ENCODE measurements around the gene CAMKV. TPM values are rescaled to one million over a fixed set of nuclear protein-coding genes. Genes with fewer than 3 reads are reported as not detected.
"Not testable (repeated sequence)": the region's sequence is repeated elsewhere in the genome, so short reads cannot be mapped to it uniquely, and the experiment has no call there.

CAMKV gene
- total and polyA plus RNA-seq, 9 donors, result 0.08 to 2.1 (median 0.54) TPM

- no peaks in the 10 kb centered on the region for H3K9me3 ChIP-seq (replicated peaks; ENCODE audit: control insufficient read depth, low read depth, low read length)
- 33% methylated on average over 5 of the region's 15 CpGs for WGBS (ENCODE audit: insufficient coverage)
- DNase-seq, result peak; percentile 62
- peaks cover 28% of the 10 kb centered on the region for H3K4me1 ChIP-seq (ENCODE audit: control insufficient read depth, insufficient read depth, low read length)
- peak overlapping the region; percentile 5 for H3K4me3 ChIP-seq (ENCODE audit: low read length)
- peaks cover 22% of the 10 kb centered on the region for H3K36me3 ChIP-seq (ENCODE audit: control insufficient read depth, insufficient read depth, low read length)
- no peak overlapping the region for H3K27ac ChIP-seq (ENCODE audit: low read length)
- H3K27me3 ChIP-seq (ENCODE audit: control insufficient read depth, insufficient read depth, low read length), result no peaks in the 10 kb centered on the region
Measured at GRCh38 chr3:49906073-49906743, 36.5 kb upstream of the CAMKV start.

DNA sequence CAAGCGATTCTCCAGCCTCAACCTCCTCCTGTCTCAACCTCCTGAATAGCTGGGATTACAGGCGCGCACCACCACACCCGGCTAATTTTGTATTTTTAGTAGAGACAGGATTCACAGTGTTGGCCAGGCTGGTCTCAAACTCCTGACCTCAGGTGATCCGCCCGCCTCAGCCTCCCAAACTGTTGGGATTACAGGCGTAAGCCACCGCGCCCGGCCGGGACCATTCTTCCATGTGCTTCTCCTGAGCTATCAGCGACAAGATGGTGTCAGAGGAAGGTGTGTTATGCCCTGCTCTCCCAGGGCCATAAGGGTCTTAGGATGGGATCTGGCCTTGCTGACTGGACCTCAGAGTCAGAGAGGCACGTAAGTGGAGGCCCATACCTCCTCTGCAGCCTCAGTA is 34.7 kb upstream of the CAMKV start:
- not testable (repeated sequence) for H3K4me3 ChIP-seq (ENCODE audit: low read length); H3K36me3 ChIP-seq (ENCODE audit: control insufficient read depth, insufficient read depth, low read length); DNase-seq; H3K9me3 ChIP-seq (replicated peaks; ENCODE audit: control insufficient read depth, low read depth, low read length); H3K27me3 ChIP-seq (ENCODE audit: control insufficient read depth, insufficient read depth, low read length); H3K27ac ChIP-seq (ENCODE audit: low read length)
- WGBS (ENCODE audit: insufficient coverage), result 93% methylated on average over 8 of the region's 13 CpGs
- peaks cover 34% of the 10 kb centered on the region for H3K4me1 ChIP-seq (ENCODE audit: control insufficient read depth, insufficient read depth, low read length)

DNA sequence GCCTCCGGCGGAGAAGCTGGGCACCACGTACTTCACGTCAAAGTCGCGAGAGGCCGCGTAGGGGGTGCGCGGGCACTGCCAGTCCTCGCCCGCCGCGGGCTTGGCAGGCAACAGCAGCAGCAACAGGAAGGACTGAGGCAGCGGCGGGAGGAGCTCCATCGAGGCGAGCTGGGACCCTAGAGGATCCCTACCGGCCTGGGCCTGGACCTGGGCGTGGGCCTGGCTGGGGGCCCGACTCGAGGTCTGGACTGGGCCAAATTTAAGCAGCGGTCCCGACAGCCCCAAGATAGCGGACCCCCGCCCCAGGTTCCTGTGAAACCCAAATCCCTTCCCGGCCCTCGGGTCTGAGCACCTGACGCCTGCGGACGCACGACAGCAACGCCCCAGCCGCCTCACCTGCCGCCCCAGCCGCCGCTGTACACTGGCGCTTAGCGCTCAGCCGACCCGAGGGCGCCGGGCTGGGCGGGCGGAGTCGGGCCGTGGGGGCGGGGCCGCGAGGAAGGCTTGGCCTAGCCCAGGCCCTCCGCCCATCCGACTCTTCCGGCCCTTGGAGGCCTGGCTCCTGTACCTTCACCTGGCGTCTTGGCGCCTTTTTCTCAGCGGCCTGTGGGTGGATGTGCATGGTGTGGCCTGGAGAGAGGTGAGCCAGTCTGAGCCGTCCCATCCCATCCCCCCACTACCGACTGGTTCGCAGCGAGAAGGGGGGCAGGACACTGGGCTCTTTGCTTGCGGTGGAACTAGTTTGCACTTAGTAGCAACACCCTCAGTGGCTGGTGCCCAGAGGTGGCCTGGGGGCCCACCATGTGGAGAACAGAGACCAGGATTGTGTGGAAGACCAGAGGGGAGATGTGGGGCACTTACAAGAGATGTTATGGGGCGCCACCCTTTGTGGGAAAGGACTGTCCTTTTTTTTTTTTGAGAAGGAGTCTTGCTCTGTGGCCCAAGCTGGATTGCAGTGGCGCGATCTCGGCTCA is 34.0 kb upstream of the CAMKV start, which contains the start of gene MST1R:
Gene MST1R, minus strand, starts transcription at position 423 of the 974 bp plus-strand sequence. Its CDS starts 264 bp downstream, at position 159.
- Histone ChIP-seq H3K9me3 (replicated peaks; ENCODE audit: control insufficient read depth, low read depth, low read length) (no peaks in the 10 kb centered on the region), H3K27me3 (ENCODE audit: control insufficient read depth, insufficient read depth, low read length) (no peaks in the 10 kb centered on the region), H3K4me3 (ENCODE audit: low read length) (peak within 1 kb of the TSS; percentile 34), H3K36me3 (ENCODE audit: control insufficient read depth, insufficient read depth, low read length) (peaks cover 3% of the 10 kb centered on the region), H3K27ac (ENCODE audit: low read length) (peak within 1 kb of the TSS; percentile 13), H3K4me1 (ENCODE audit: control insufficient read depth, insufficient read depth, low read length) (peaks cover 34% of the 10 kb centered on the region)
- DNase-seq, result peak; percentile 77
- WGBS (ENCODE audit: insufficient coverage), result 26% methylated on average over 51 of the region's 65 CpGs

DNA sequence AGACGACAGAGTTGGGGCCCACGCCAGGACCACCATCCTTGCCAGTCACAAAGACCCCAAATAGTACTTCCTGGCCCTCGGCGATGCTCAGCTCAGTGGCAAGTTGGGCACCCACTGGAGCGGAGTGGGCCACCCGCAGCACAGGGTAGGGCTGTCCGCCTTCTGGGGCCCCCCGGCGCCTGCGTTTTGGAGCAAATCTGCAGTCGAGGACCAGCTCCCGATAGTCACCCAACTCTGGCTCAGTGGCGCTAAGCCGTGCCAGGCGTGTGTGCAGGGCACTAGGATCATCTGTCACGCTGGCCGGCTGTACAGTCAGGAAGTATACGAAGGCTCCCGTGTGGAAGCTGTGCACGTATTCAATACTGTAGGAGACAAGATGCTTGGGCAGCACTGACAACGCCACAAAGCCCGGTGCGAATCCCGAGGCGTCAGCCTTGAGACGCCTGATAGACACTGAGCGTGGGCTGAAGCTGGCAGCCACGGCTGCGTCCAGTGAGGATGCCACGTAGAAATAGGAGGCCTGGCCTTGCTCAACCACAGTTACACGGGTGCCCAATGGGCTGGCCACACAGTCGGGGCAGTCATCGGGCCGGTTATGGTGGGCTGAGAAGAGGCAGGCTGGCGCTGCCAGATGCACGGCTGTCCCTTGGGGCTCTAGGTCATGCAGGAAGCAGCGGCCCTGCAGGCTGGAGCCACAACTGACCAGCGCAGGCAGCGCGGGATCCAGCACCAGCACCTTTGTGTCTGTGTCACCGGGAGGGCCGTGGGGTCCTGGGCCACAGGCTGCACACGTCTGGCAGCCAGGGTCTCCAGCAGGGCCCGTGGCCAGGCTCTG is 33.0 kb upstream of the CAMKV start:
- no peaks in the 10 kb centered on the region for H3K36me3 ChIP-seq (ENCODE audit: control insufficient read depth, insufficient read depth, low read length)
- no peaks in the 10 kb centered on the region for H3K27me3 ChIP-seq (ENCODE audit: control insufficient read depth, insufficient read depth, low read length)
- DNase-seq, result no peak
- WGBS (ENCODE audit: insufficient coverage), result 85% methylated on average over 40 of the region's 44 CpGs
- no peaks in the 10 kb centered on the region for H3K9me3 ChIP-seq (replicated peaks; ENCODE audit: control insufficient read depth, low read depth, low read length)
- peaks cover 34% of the 10 kb centered on the region for H3K4me1 ChIP-seq (ENCODE audit: control insufficient read depth, insufficient read depth, low read length)
- H3K4me3 ChIP-seq (ENCODE audit: low read length), result no peak overlapping the region
- no peak overlapping the region for H3K27ac ChIP-seq (ENCODE audit: low read length)

DNA sequence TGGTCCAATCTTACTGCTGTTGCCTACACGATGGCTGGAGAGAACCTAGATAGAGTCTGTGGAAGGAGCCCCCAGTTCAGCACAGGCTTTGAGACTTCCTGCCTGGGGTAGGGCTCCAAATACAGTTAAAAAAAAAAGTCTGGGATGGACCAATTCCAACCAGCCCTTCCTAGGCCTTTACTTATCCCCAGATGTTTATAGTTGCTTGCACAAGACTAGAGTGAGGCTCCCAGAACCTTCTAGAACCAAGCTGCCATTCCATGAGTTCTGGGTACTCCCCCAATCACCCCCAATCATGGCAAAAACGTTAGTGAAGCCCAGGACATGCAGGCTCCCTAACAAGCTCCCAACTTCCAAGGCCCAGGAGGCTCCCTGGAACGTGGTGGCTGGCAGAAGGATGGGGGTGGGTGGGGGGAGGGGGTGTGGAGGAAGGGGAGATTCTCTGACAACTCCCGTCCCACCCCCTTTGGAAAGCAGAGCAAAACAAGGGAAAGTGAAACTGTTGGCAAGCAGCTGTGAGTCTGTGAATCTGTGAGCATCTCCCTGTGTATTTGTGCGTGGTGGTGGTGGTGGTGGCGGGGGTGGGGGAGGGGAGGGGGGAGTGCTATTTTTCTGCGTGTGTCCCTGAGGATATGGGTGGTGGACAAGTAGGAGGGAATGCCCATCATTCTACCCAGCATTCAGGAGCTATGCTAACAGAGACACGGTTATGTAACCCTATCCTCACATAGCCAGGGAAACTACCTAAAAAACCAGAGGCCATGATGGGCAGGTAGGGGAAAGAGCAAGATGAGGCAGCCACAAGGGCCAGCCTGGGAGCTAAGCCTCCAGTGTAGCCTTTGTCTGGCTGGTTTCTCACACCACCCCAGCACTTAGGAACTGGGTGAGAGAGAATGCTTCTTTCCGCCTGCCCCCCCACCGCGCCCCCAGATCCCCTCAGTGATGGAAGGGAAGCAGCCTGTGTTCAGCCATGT is 31.9 kb upstream of the CAMKV start:
- Histone ChIP-seq H3K27me3 (ENCODE audit: control insufficient read depth, insufficient read depth, low read length) (no peaks in the 10 kb centered on the region), H3K36me3 (ENCODE audit: control insufficient read depth, insufficient read depth, low read length) (no peaks in the 10 kb centered on the region), H3K27ac (ENCODE audit: low read length) (peak overlapping the region; percentile 67), H3K4me1 (ENCODE audit: control insufficient read depth, insufficient read depth, low read length) (peaks cover 34% of the 10 kb centered on the region), H3K4me3 (ENCODE audit: low read length) (no peak overlapping the region), H3K9me3 (replicated peaks; ENCODE audit: control insufficient read depth, low read depth, low read length) (no peaks in the 10 kb centered on the region)
- peak; percentile 82 for DNase-seq
- 71% methylated on average over 4 of the region's 11 CpGs for WGBS (ENCODE audit: insufficient coverage)

GRCh38 chr3:49900491-49901153 is 30.9 kb upstream of the CAMKV start:
- peaks cover under 1% of the 10 kb centered on the region for H3K36me3 ChIP-seq (ENCODE audit: control insufficient read depth, insufficient read depth, low read length)
- peaks cover 24% of the 10 kb centered on the region for H3K4me1 ChIP-seq (ENCODE audit: control insufficient read depth, insufficient read depth, low read length)
- 73% methylated on average over 2 of the region's 8 CpGs for WGBS (ENCODE audit: insufficient coverage)
- DNase-seq, result no peak
- H3K27ac ChIP-seq (ENCODE audit: low read length), result peak overlapping the region; percentile 64
- H3K9me3 ChIP-seq (replicated peaks; ENCODE audit: control insufficient read depth, low read depth, low read length), result no peaks in the 10 kb centered on the region
- no peak overlapping the region for H3K4me3 ChIP-seq (ENCODE audit: low read length)
- no peaks in the 10 kb centered on the region for H3K27me3 ChIP-seq (ENCODE audit: control insufficient read depth, insufficient read depth, low read length)

GRCh38 chr3:49899815-49900214 is 30.1 kb upstream of the CAMKV start:
- no peak overlapping the region for H3K27ac ChIP-seq (ENCODE audit: low read length)
- no peak overlapping the region for H3K4me3 ChIP-seq (ENCODE audit: low read length)
- 48% methylated on average over 5 of the region's 5 CpGs for WGBS (ENCODE audit: insufficient coverage)
- no peaks in the 10 kb centered on the region for H3K9me3 ChIP-seq (replicated peaks; ENCODE audit: control insufficient read depth, low read depth, low read length)
- no peaks in the 10 kb centered on the region for H3K27me3 ChIP-seq (ENCODE audit: control insufficient read depth, insufficient read depth, low read length)
- peaks cover 23% of the 10 kb centered on the region for H3K4me1 ChIP-seq (ENCODE audit: control insufficient read depth, insufficient read depth, low read length)
- DNase-seq, result peak; percentile 46
- H3K36me3 ChIP-seq (ENCODE audit: control insufficient read depth, insufficient read depth, low read length), result peaks cover 4% of the 10 kb centered on the region

DNA sequence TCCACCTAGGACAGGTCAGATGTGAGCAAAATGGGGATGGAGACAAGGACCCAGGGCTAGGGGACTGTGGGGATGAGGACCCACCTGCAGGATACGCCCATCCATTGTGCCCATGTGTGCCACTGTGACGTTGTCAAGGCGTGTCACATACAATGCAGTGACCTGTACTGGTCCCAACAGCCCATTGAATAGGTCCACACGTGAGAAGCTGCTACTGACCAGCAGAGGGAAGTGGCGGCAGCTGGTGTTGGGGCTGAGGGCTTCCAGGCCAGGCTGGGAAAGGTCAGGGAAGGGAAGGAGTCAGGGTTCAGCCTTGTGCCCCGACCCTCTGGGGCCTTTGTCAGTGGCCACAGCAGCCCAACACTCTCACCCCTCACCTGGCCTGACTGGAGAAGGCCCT is 29.3 kb upstream of the CAMKV start:
- Histone ChIP-seq H3K27me3 (ENCODE audit: control insufficient read depth, insufficient read depth, low read length) (no peaks in the 10 kb centered on the region), H3K9me3 (replicated peaks; ENCODE audit: control insufficient read depth, low read depth, low read length) (no peaks in the 10 kb centered on the region), H3K4me3 (ENCODE audit: low read length) (no peak overlapping the region), H3K27ac (ENCODE audit: low read length) (no peak overlapping the region), H3K36me3 (ENCODE audit: control insufficient read depth, insufficient read depth, low read length) (peaks cover 4% of the 10 kb centered on the region), H3K4me1 (ENCODE audit: control insufficient read depth, insufficient read depth, low read length) (peaks cover 22% of the 10 kb centered on the region)
- DNase-seq, result no peak
- 77% methylated on average over 3 of the region's 6 CpGs for WGBS (ENCODE audit: insufficient coverage)

DNA sequence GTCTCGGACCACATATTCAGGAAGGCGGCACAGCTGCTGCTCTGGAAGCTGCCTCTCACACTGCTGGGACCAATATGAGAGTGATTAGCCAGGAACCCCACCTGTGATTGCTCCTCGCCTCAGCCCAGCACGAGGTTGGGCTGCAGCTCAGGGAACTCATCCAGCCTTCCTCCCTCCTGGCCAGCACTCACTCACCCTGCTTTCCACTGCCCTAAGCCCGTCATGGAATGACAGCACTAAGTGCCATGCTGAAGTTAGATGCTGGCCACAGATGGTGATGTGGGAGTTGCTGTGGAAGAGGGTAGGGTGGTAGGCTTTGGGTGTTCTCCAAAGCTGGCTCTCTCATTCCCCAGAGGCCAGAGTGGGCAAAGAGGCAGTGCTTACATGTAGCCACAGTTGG is 26.6 kb upstream of the CAMKV start:
- Histone ChIP-seq H3K4me1 (ENCODE audit: control insufficient read depth, insufficient read depth, low read length) (peaks cover 8% of the 10 kb centered on the region), H3K27me3 (ENCODE audit: control insufficient read depth, insufficient read depth, low read length) (no peaks in the 10 kb centered on the region), H3K9me3 (replicated peaks; ENCODE audit: control insufficient read depth, low read depth, low read length) (no peaks in the 10 kb centered on the region), H3K36me3 (ENCODE audit: control insufficient read depth, insufficient read depth, low read length) (peaks cover 4% of the 10 kb centered on the region), H3K4me3 (ENCODE audit: low read length) (no peak overlapping the region), H3K27ac (ENCODE audit: low read length) (no peak overlapping the region)
- DNase-seq, result no peak
- WGBS (ENCODE audit: insufficient coverage), result 50% methylated on average over 4 of the region's 5 CpGs
